Kidney (tissue), 14 donors: Measurements from ENCODE around the gene SLC9A5. TPM values are rescaled to one million over a fixed set of nuclear protein-coding genes. Genes with fewer than 3 reads are reported as not detected.

ENCODE experiments used
- DNase-seq, 5 donors: peaks; one replicate each; pipeline ENCODE4 v3.0.0-alpha.2; 2013 to 2020
- FAIRE-seq: peaks from 2 replicates; lab custom pipeline; 2012; peaks lifted over from hg19 to GRCh38; lab: Jason Lieb, UNC
- H3K27ac ChIP-seq, 2 donors: one replicate each; pipeline ENCODE4 v1.7.0; 2013; ENCODE audit warnings: low read depth in 2 of 2, low read length in 2 of 2, inconsistent platforms in 1 of 2
- H3K27me3 ChIP-seq: one replicate; pipeline ENCODE4 v1.7.1; 2013; ENCODE audit warnings: low read length, inconsistent platforms; ENCODE audit not compliant: control insufficient read depth, insufficient read depth
- H3K36me3 ChIP-seq, 3 donors: one replicate each; pipeline versions ENCODE4 v1.7.0 to v1.7.1; 2013; ENCODE audit warnings: low read length in 3 of 3, control low read depth in 1 of 3, inconsistent platforms in 1 of 3; ENCODE audit not compliant: insufficient read depth in 3 of 3, control insufficient read depth in 2 of 3
- H3K4me1 ChIP-seq, 3 donors: one replicate each; pipeline versions ENCODE4 v1.7.0 to v1.7.1; 2013; ENCODE audit warnings: low read length in 3 of 3, inconsistent platforms in 1 of 3, low read depth in 1 of 3; ENCODE audit not compliant: control insufficient read depth in 2 of 3, insufficient read depth in 2 of 3
- H3K4me3 ChIP-seq, 3 donors: one replicate each; pipeline versions ENCODE4 v1.7.0 to v1.8.1; 2013; ENCODE audit warnings: low read length in 3 of 3, control low read depth in 1 of 3, inconsistent platforms in 1 of 3
- H3K9ac ChIP-seq, 3 donors: one replicate each; pipeline versions ENCODE4 v1.7.0 to v1.7.1; 2013; ENCODE audit warnings: low read length in 3 of 3, control low read depth in 1 of 3, inconsistent platforms in 1 of 3
- H3K9me3 ChIP-seq, 3 donors: one replicate each; pipeline versions ENCODE4 v1.7.0 to v1.7.1; 2013; ENCODE audit warnings: low read length in 3 of 3, control low read depth in 1 of 3, inconsistent platforms in 1 of 3; ENCODE audit not compliant: control insufficient read depth in 2 of 3, insufficient read depth in 1 of 3
- intact Hi-C: fragments of 100-400 bp; cut with DNase I; formaldehyde crosslinking; loops from one replicate; pipeline ENCODE4 v1.11.1; 2022
- polyA plus RNA-seq: library from polyadenylated mRNA; stranded (reverse); fragments of 350-450 nt; fragmentation: Illumina TruSeq; extraction: RNeasy Lipid Tissue Mini Kit (QIAGEN cat#74804); gene quantifications from one replicate; pipeline ENCODE4 v1.2.3, GENCODE V29; 2014; ENCODE audit warnings: low read depth, low replicate concordance; ENCODE audit not compliant: insufficient read depth
- total RNA-seq: library from RNA; stranded (reverse); fragmentation: NEBNext Ultra II Directional; extraction: Animal tissue kit (Norgen Biotek cat#: 25700); gene quantifications from one replicate; pipeline ENCODE4 v1.2.1, GENCODE V29; 2021
- TF ChIP-seq, protein P1 (sequence below): IDR thresholded peaks from 3 replicates; pipeline ENCODE4 v1.5.1; 2012; ENCODE audit warnings: mild to moderate bottlenecking, moderate library complexity, borderline replicate concordance; ENCODE audit not compliant: insufficient read depth; ENCODE audit errors: extremely low read depth
- donor health status: control.
- donor health status: control.
- donor health status: control.
- donor health status: control.
- donor health status: control.
- donor health status: DM: yes; HTN: yes; CAD: no.
- donor health status: Normal renal cell carcinoma (clear cell type).

SLC9A5 gene
- total and polyA plus RNA-seq, 2 donors from 2014 or later, result 0.92 to 1.1 TPM

DNA sequence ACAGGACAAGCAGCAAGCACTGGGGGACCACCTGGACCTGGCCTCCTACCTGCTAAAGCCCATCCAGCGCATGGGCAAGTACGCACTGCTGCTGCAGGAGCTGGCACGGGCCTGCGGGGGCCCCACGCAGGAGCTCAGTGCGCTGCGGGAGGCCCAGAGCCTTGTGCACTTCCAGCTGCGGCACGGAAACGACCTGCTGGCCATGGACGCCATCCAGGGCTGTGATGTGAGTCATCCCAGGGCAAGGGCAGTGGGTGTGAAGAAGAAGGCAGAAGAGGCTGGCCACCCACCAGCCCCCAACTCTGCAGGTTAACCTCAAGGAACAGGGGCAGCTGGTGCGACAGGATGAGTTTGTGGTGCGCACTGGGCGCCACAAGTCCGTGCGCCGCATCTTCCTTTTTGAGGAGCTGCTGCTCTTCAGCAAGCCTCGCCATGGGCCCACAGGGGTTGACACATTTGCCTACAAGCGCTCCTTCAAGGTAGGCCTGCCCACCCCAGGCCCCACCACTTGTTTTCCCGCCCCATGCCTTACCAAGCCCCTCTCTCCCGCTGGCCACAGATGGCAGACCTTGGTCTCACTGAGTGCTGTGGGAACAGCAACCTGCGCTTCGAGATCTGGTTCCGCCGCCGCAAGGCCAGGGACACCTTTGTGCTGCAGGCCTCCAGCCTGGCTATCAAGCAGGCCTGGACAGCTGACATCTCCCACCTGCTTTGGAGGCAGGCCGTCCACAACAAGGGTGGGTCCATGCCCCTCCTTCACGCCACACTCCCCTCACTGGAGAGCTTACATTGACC is 37.9 kb downstream of the SLC9A5 start:
- intact Hi-C loops, result no loop called here
- H3K36me3 ChIP-seq, result no peaks in the 10 kb centered on the region
- no peak for DNase-seq
- TF ChIP-seq, protein P1, sequence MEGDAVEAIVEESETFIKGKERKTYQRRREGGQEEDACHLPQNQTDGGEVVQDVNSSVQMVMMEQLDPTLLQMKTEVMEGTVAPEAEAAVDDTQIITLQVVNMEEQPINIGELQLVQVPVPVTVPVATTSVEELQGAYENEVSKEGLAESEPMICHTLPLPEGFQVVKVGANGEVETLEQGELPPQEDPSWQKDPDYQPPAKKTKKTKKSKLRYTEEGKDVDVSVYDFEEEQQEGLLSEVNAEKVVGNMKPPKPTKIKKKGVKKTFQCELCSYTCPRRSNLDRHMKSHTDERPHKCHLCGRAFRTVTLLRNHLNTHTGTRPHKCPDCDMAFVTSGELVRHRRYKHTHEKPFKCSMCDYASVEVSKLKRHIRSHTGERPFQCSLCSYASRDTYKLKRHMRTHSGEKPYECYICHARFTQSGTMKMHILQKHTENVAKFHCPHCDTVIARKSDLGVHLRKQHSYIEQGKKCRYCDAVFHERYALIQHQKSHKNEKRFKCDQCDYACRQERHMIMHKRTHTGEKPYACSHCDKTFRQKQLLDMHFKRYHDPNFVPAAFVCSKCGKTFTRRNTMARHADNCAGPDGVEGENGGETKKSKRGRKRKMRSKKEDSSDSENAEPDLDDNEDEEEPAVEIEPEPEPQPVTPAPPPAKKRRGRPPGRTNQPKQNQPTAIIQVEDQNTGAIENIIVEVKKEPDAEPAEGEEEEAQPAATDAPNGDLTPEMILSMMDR, result no peak
- H3K9me3 ChIP-seq, result no peaks in the 10 kb centered on the region
- no peak overlapping the region for H3K4me3 ChIP-seq
- no peaks in the 10 kb centered on the region for H3K27me3 ChIP-seq
- no peak for FAIRE-seq
- no peak overlapping the region for H3K27ac ChIP-seq
- H3K4me1 ChIP-seq, result no peaks in the 10 kb centered on the region
- no peak overlapping the region for H3K9ac ChIP-seq

DNA sequence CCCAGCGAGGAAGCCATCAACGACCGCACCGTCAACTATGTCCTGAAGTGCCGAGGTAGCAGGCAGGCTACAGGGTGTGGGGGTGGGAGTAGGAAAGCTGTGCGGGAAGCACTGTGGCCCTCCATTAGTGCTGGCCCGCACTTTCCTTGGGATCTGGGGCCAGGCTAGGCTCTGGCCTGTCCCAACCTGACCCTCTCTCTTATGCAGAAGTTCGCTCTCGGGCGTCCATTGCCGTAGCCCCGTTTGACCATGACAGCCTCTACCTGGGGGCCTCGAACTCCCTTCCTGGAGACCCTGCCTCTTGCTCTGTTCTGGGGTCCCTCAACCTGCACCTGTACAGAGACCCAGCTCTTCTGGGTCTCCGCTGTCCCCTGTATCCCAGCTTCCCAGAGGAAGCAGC is 39.2 kb downstream of the SLC9A5 start:
- FAIRE-seq (no peak), DNase-seq (no peak)
- H3K27ac ChIP-seq, result no peak overlapping the region
- H3K4me3 ChIP-seq, result no peak overlapping the region
- no peaks in the 10 kb centered on the region for H3K36me3 ChIP-seq
- no peaks in the 10 kb centered on the region for H3K9me3 ChIP-seq
- intact Hi-C loops, result no loop called here
- no peaks in the 10 kb centered on the region for H3K4me1 ChIP-seq
- TF ChIP-seq, protein P1, result no peak
- no peak overlapping the region for H3K9ac ChIP-seq
- H3K27me3 ChIP-seq, result no peaks in the 10 kb centered on the region

DNA sequence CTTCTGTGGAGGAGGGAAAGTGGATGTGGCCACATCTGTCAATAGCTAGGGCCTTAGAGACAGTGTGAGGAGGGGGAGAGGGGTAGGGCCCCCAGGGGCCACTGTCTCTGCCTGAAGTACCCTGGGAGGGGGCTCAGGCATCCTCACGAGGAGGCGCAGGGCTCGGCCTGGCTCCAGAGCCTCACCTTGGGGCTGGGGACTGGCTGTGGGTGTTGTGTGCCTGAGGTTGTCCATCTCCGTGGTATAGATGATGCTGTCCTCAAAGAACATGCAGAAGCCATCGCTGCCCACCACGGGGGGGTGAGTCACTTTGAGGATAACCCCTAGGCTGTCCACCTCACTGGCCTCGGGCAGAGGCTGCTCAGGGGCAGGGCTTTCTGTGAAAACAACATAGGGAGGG is 42.7 kb downstream of the SLC9A5 start:
- no peaks in the 10 kb centered on the region for H3K27me3 ChIP-seq
- H3K9me3 ChIP-seq, result no peaks in the 10 kb centered on the region
- FAIRE-seq (no peak), DNase-seq (no peak)
- H3K36me3 ChIP-seq, result no peaks in the 10 kb centered on the region
- H3K27ac ChIP-seq, result no peak overlapping the region
- intact Hi-C loops, result no loop called here
- no peak overlapping the region for H3K4me3 ChIP-seq
- no peak overlapping the region for H3K9ac ChIP-seq
- no peaks in the 10 kb centered on the region for H3K4me1 ChIP-seq
- TF ChIP-seq, protein P1, result no peak
